ENCODE data around the gene TPSAB1. TPM values are rescaled to one million over a fixed set of nuclear protein-coding genes. Genes with fewer than 3 reads are reported as not detected.
"Not testable (repeated sequence)": the region's sequence is repeated elsewhere in the genome, so short reads cannot be mapped to it uniquely, and the experiment has no call there.

TPSAB1 gene
- not detected for total RNA-seq

GRCh38 chr16:1240436-1240835 is at the start of gene TPSAB1:
Gene TPSAB1, plus strand, starts transcription at chr16:1240705. Its CDS starts 234 bp downstream, at chr16:1240939.
- DNase-seq (ENCODE audit: low spot score in 2 of 2); FAIRE-seq: not testable (repeated sequence)

GRCh38 chr16:1190789-1191188 is 49.7 kb upstream of the TPSAB1 start:
- DNase-seq (ENCODE audit: low spot score in 2 of 2); FAIRE-seq: not testable (repeated sequence)

- FAIRE-seq (no peak), DNase-seq (ENCODE audit: low spot score in 2 of 2) (no peak)
These were observed 48.0 kb upstream of the TPSAB1 start for GRCh38 chr16:1192384-1193073.

- DNase-seq (ENCODE audit: low spot score in 2 of 2) (peak in 1 of 2 donors; percentile 57), FAIRE-seq (no peak)
These were observed 47.2 kb upstream of the TPSAB1 start for GRCh38 chr16:1193143-1193824.

- no peak for DNase-seq (ENCODE audit: low spot score in 2 of 2)
- FAIRE-seq = no peak
These were observed 46.5 kb upstream of the TPSAB1 start for GRCh38 chr16:1193825-1194581.

- FAIRE-seq (no peak), DNase-seq (ENCODE audit: low spot score in 2 of 2) (peak in 1 of 2 donors; percentile 71)
These were observed 45.7 kb upstream of the TPSAB1 start for GRCh38 chr16:1194665-1195392.

GRCh38 chr16:1195393-1195666 is 45.2 kb upstream of the TPSAB1 start:
- DNase-seq (ENCODE audit: low spot score in 2 of 2) = no peak
- FAIRE-seq = no peak

- DNase-seq (ENCODE audit: low spot score in 2 of 2) (no peak), FAIRE-seq (no peak)
These were observed 44.0 kb upstream of the TPSAB1 start for GRCh38 chr16:1196494-1196893.

GRCh38 chr16:1197237-1197866 is 43.2 kb upstream of the TPSAB1 start:
- DNase-seq (ENCODE audit: low spot score in 2 of 2) (no peak), FAIRE-seq (no peak)

GRCh38 chr16:1198194-1198593 is 42.3 kb upstream of the TPSAB1 start:
- FAIRE-seq (no peak), DNase-seq (ENCODE audit: low spot score in 2 of 2) (no peak)

- DNase-seq (ENCODE audit: low spot score in 2 of 2); FAIRE-seq: not testable (repeated sequence)
These were observed 41.7 kb upstream of the TPSAB1 start for GRCh38 chr16:1198671-1199346.

- no peak for FAIRE-seq
These were observed 41.0 kb upstream of the TPSAB1 start for GRCh38 chr16:1199347-1200013.

GRCh38 chr16:1200014-1200627 is 40.4 kb upstream of the TPSAB1 start:
- DNase-seq (ENCODE audit: low spot score in 2 of 2) = no peak
- no peak for FAIRE-seq

More at GRCh38 chr16:1199347-1200013, 41.0 kb upstream of the TPSAB1 start:
- no peak for DNase-seq (ENCODE audit: low spot score in 2 of 2)

- FAIRE-seq = no peak
- no peak for DNase-seq (ENCODE audit: low spot score in 2 of 2)
These were observed 39.1 kb upstream of the TPSAB1 start for GRCh38 chr16:1201444-1201843.

- DNase-seq (ENCODE audit: low spot score in 2 of 2) (no peak), FAIRE-seq (no peak)
These were observed 38.2 kb upstream of the TPSAB1 start for GRCh38 chr16:1202274-1202673.

GRCh38 chr16:1204933-1205332 is 35.6 kb upstream of the TPSAB1 start:
- DNase-seq (ENCODE audit: low spot score in 2 of 2) = no peak
- FAIRE-seq = no peak

- no peak for FAIRE-seq
- no peak for DNase-seq (ENCODE audit: low spot score in 2 of 2)
These were observed 34.2 kb upstream of the TPSAB1 start for GRCh38 chr16:1206326-1206725.

GRCh38 chr16:1206786-1207185 is 33.7 kb upstream of the TPSAB1 start:
- DNase-seq (ENCODE audit: low spot score in 2 of 2) = no peak
- FAIRE-seq = no peak

Data from frontal cortex (tissue), 4 donors.